NCI-H187 (cell line): ENCODE data around the gene CRYBG2.

Source experiments
- DNase-seq, 2 experiments: peaks; one replicate each; lab custom pipeline; 2025; lab: John Stamatoyannopoulos, UW

CRYBG2 gene

DNA sequence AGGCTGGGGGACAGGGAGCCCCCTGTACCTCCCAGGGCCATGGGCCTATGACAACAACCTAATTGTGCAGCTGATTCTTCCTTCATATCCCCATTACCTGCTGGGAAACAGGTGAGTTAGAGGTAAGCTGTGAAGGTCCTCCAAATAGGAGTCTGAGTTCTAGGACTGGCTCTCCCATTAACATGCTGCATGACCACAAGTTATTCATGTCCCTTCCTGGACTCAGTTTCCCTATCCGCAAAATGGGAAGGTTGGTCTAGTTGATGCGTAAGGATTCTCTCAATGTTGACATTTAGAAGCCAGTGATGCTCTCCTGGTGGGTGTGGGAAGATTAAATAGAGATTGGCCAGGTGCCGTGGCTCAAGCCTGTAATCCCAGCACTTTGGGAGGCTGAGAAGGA lies 14.6 kb upstream of the CRYBG2 start:
- no peak for DNase-seq

DNA sequence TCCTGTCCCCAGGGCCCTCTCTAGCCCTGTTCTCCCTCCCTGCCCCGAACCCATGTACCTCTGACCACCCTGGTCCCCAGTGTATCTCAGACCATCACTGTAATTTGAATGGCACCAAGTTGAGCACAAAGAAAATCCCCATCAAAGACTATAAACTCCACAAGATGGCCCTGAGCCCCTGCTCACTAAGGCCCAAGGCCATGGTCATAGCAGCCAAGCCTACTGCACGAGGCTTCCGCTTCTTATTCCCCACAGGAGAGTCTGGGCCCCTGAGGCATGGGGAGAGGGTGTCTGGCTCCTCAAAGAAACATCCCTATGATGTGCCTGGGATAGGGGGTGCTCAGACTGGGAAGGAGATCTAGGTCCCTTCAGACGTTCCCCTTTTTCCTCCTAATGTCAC lies 14.1 kb upstream of the CRYBG2 start:
- DNase-seq: no peak

GRCh38 chr1:26367441-26367840 lies 13.5 kb upstream of the CRYBG2 start:
- no peak for DNase-seq

- no peak for DNase-seq
Observed at GRCh38 chr1:26364956-26365355, 11.0 kb upstream of the CRYBG2 start.

DNA sequence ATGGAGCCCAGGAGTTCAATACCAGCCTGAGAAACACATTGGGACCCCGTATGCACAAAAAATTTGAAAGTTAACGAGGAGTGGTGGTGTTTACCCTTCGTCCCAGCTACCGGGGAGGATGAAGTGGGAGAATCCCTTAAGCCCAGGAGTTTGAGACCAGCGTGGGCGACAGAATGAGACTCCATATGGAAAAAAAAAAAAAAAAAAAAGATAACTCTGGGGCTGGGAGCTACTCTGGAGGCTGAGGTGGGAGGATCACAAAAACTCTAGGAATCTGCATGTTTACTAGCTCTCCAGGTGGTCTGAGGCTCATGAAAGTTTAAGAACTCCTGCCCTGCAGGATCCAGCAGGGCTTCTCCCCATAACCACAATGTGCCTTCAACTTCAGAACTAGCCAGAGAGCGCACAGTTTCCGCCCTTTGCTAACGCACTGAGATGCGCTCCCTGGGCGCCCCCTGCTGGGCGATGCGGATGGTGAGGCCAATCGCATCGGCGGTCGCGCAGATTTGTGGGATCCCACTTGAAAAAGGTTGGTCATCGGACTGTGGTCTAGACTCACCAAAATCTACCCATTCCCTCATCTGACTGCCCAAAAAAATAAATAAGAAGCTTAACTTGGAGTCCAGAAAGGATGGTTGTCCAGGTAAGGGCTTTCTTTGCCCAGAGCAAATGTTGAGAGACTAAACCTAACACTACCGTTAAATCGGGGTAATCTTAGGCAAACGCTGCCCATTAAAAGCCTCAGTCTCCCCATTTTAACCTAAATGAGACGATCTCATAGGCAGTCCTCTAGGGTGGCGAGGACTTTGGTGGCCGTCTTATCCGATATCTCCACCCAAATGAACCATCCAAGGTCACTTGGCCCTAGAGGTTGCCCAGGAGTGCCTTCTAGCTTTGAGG lies 9.9 kb upstream of the CRYBG2 start:
- peak; percentile 9 to 29 for DNase-seq

DNA sequence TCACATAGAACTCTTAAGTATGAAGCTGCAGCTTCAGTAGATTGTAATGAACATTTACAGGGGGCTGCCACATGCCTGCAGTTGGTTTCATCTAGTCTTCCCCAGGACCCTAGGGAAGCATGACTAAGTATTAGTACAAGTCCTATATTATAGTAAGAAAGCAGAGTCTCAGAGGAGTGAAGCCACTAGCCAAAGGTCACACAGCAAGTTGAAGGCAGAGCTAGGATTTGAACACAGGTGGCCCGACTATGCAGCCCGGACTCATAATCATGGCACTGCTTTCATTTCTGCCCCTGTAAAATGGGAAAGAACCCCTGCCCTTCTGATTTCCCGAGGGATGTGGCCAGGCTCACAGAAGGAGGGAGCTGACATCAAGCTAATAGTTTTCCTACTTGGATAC lies 8.4 kb upstream of the CRYBG2 start:
- DNase-seq: no peak

DNA sequence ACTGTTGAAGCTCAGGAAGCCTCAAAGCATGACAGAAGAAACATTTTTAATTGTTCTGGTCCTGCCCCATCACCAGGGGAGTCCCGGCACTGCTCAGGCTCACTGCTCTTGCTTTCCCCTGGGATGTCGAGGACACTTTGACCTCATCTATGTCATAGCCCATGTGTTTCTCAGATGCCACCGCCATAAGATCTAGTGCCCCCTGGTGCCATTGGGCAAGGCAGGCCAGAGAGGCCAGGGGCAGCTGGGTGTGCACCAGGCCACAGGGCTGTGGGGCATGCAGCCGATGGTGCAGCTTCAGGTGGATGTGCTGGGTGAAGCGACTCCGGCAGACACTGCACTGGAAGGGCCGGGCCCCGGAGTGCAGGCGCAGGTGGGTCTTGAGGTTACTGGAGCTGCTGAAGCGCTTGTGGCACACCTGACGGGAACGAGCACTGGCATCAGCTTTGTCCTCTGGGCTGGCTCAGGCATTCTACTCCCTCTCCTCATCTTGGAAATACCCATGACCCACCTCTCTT lies 7.7 kb upstream of the CRYBG2 start:
- DNase-seq: no peak

DNA sequence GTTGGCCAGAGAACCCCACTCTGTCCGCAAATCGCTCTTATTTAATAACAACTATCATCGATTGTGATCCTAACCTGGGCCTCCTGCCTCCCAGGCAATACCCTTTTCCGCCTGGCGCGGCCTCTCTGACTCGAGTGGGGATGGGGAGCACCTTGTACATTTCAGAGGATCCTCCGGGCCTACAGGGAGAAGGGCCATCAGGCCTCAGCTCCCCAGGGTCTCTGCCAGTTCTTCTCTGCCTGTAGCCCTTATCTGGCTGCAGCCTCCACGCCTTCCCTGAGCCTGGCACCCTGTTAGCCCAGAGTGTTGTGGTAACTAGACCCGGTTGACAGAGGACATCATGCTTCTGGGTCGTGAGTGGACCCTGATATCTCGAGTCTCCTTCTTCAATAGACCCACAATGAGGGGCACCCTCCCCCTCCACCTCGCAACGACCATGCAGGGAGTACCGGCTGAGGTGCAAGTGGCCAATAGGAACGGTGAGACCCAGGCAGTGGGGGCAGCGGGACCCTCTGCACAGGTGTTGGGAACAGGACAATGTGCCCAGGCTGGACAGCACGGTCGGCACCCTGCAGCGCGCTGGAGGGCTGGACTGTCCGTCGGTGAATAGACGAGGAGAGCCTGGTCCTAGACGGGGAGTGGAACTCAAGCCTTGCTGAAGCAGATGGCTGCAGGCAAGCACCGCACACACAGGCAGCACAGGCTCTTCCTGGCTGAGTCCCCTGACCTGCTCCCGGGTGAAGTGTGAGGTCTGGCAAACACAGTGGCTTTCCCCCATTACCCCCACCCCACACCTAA lies 7.1 kb upstream of the CRYBG2 start:
- DNase-seq: no peak

DNA sequence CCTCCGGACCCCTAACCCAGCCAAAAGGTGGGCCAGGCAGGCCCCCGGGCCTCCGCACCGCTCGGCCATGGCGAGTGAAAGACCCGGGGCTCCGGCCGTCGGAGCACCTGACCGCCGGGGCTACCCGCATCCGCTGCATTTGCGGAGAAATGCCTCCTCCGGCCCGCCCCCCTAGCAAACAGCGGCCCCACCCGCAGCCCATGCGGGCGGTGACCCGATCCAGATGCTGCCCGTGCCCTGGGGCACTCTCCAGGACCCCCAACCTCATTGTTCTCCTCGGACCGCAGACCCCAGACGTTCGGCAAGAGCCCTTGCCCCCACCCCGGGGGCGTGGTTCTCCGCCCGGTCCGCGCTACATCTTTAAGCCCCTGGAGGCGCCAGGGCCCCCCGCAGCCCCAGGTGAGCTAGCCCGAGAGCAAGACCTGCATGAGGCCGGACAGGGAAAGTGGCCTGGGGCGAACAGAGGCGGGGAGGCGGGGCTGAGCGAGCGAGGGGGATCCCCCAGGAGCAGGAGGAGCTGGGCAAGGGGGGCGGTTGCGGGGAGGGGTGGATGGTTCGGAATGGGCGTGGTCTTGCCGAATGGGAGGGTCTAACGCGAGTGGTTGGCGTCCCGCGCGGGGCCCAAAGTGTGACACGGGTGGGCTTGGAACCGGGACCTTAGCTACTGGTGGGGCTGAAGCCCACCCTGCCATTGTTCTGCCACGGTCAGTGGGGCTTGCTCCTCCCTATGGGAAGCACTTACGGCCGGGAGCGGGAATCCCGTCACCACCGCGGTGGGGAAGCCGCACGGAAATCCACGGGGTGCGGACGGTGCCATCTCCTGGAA lies 6.3 kb upstream of the CRYBG2 start:
- no peak for DNase-seq

DNA sequence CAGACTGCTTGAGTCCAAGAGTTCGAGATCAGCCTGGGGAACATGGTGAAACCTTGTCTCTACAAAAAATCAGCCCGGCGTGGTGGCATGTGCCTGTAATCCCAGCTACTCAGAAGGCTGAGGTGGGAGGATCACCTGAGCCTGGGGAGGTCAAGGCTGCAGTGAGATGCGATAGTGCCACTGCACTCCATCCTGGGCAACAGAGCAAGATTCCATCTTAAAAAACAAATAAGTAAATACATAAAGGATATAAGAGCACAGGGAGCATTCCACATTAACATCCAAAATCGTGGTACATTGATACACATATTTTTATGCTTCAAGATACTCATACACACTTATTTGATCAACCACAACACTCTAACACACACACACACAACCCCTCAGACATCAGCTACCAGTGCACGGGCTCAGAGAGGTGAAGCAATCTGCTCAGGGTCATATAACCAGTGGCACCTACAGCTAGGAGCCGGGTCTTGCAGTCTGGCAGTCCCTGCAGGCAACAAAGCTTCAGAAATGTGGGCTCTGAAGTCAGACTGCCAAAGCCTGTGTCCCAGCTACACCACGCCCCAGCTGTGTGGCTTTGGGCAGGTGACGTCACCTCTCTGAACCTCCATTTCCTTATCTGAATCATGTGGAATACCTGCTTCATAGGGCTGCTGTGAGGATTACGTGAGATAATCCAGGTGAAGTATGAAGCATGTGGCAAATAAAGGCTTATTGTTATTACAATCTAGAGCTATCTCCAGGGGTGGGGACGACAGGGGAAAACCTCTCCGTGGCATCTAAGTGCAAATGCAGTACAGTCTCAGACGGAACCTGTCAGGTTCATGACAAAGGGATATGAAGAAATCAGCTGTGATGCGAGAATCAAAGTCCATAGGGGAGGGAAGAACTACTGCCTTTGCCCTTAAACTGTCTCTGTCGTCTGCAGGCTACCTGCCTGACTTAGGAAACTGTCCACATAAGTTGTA lies 4.8 kb upstream of the CRYBG2 start:
- DNase-seq: no peak

DNA sequence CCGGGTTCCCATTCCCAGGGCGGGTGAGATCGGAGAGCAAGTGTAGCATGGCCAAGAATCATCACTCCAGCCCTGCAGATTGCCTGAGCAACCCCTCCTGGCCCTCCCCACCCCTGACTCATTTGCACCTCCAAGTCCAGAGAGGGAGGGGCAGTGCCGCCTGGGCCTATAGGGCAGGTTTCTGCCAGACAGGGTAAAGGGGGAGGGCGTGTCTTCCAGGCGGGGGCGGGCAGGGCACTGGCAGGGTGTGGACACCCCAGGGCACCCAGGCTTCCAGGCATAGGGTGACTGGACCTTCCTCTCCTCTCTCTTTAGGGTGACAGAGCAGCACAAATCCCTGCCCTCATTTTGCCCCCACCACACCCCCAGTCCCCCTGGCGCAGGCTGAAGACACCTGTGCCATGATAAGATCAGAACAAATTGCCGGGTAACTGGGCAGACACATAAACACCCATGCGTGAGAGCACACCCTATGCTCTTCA lies 3.2 kb upstream of the CRYBG2 start:
- no peak for DNase-seq

DNA sequence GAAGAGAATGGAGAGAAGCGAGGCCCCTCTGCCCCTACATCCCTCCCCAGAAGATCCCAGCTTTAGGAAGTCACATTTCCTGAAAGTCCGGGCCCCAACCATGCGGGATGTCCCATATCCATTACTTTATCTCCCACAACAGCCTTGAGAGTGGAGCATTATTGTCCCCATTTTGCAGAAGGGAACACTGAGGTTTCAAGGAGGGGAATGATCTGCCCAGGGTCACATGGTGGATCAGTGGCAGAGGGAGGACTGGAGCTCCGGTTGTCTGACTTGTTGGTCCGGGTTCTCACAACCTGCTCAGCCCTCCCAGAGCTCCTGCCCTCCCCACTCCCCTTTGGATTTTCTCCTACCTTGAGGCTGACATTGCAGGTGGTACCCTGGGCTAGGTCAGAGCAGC lies 2.2 kb upstream of the CRYBG2 start:
- DNase-seq: no peak

DNA sequence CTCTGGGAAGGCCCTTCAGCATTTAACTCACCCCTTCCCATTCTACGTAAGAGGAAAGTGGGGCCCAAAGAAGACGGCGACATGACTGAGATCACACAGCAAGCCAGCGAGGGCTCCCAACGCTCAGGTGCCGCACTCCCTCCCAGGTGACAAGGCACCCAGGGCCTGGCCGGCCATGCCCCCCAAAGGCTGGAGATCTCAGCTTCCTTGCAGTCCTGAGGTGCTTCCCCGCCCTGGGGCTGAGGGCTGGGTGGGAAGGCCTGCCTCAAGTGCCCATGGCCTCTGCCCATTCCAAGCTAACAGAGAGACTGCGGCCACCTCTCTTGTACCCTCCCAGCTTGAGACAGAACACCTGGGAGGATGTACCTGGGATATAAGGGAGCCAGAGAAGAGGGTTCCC lies 1.0 kb upstream of the CRYBG2 start:
- DNase-seq: no peak

GRCh38 chr1:26353210-26353859 lies 595 bp downstream of the CRYBG2 start:
- DNase-seq: no peak

DNA sequence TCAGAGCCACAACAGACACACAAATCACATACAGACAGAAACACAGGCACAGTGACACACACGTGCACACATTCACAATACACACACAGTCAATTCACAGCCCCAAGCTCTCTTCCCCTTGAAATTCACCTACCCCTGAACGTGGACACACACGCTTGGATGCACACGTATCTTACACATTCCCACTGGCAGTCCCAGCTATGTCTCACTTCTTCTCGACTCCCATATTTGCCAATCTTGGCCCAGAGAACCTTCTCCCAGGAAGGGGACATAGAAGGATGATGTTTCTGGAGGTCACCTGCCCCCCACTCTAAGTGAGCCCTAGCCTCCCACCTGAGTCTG lies 1.6 kb downstream of the CRYBG2 start:
- no peak for DNase-seq

DNA sequence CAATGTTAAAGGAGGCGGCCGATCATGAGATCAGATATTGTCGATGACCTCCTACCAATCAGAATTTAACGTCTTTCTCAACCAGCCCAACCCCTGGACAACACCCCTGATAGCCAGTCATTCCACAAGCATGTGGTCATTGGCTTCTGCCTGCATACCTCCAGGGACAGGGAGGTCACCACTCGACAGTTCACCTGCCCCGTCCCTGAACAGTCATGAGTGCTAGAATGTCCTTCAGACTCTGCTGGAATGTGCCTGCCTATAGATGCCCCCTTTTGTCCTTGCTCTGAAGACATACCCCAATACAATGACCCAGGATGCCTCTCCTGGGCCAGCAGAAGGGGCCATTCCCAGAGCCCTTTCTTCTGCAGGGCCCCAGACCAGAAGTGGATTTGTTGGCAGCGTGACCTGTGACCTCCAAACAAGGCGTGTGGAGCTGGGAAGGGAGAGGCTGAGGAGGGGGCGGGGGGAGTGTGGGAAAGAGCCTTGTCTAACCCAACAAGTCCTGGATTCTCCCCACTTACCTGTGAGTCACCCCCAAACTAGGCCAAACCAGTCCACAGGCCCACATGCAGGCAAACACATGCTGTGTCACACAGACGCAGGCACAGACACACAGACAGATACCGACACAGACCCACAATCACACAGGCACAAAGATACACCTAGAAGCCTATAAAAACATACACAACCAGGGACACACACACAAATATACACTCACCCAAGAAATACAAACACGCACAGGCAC lies 2.2 kb downstream of the CRYBG2 start:
- no peak for DNase-seq

DNA sequence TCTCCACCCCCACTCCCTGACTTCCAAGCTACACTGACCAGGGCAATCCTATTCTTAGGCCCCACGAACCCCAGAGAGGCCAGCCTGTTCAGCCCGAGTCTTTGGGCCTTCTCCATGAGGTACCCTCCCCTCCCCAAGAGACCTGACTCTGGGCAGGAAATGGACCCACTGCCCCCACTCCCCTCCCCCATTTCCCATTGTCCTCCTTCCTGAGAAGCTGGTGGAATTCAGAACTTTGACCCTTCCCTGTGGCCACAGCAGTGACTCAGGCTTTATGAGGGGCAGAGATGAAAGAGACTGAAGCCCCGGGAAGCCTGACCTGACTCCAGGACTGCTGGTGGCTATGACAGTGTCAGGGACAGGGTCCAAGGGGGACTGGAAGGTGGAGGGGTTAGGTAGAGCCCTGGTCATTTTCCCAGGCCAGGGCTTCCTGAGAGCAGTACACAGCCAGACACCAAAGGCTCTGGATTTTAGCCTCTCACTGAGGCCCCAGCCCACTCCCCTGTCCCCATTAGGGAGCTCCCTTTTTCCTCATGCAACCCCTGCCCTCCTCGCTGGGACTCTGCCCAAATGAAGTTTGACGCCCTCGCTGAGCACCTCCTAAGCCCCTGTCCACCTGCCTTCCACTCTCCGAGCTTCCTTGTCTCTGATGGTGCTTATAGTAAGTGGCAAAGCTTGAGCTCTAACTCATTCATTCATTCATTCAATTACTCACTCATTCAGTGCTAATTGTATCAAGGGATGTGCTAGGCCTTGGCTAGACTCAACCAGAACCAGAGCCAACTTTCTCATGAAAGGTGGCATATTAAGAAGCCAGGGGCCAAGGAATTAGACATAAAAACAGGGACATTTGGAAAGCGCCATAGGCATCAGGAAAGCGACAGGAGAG lies 3.0 kb downstream of the CRYBG2 start:
- no peak for DNase-seq

GRCh38 chr1:26350343-26350700 lies 3.6 kb downstream of the CRYBG2 start:
- DNase-seq: no peak

DNA sequence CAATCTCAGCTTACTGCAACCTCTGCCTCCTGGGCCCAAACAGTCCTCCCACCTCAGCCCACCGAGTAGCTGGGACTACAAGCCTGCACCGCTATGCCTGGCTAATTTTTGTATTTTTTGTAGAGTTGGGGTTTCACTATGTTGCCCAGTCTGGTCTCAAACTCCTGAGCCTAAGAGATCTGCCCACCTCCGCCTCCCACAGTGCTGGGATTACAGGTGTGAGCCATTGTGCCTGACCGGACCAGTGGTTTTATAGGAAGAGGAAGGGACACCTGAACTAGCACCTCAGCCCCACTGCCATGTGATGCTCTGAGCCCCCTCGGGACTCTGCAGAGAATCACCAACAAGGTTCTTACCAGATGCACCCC lies 4.1 kb downstream of the CRYBG2 start:
- no peak for DNase-seq
